ENCODE results near the gene FAM43A. TPM values are rescaled to one million over a fixed set of nuclear protein-coding genes. Genes with fewer than 3 reads are reported as not detected.

Gene FAM43A
- total and polyA plus RNA-seq, 2 of the 8 experiments (the other 6 are each of a cell fraction or from before 2014, with no cell fraction given), result 2.3 to 2.6 TPM

DNA sequence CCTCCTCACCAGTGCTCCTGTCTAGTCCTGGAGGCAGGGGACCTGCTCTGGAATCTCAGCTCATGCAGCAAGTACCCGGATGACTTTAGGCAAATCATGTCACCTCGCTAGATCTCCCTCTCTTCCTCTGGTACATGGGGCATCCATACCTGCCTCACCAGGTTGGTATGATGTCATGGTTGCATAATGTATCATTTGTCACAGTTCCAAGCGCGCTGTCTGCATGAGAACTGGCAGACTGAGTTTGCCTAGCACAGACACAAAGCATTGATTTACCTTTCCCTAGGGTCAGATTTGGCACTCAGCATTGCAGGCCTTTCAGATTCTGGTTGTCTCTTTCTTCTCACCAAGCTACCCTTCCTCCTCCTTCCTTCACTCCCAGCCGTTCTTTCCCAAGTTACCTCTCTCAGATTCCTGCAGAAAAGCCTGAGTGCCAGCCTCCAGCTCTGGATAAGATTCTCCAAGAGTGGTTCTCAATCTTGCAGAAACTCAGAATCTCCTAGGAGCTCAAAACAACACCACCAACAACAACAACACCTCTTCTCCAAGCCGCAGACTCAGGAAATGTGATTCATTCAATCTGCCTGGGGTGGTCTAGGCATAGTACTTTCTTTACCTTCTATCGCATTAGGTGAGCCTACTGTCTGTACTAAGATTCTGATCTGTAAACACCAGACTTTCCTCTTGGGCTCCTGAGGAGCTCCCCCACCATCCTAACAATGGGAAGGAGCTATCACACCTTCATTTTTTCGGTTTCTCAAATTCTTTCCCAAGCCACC, 29.5 kb downstream of the FAM43A start:
- Histone ChIP-seq H3K36me3 (ENCODE audit: control insufficient read depth in 2 of 4, insufficient read depth in 4 of 4, low read length in 3 of 4) (no peaks in the 10 kb centered on the region), H3K4me2 (ENCODE audit: insufficient read depth in 1 of 2, low read depth in 2 of 2, low read length in 2 of 2) (no peak overlapping the region), H4K5ac (ENCODE audit: insufficient read length, low read depth, low read length) (no peak overlapping the region), H2BK5ac (ENCODE audit: low read depth, low read length) (no peak overlapping the region), H2BK12ac (ENCODE audit: low read depth, low read length) (no peak overlapping the region), H3K9me3 (ENCODE audit: insufficient read depth in 2 of 2, low read depth in 1 of 2, low read length in 1 of 2) (no peaks in the 10 kb centered on the region), H2BK120ac (replicated peaks; ENCODE audit: low read depth, low read length) (no peak overlapping the region), H4K8ac (ENCODE audit: extremely low read depth, insufficient read depth, low read length) (no peak overlapping the region), H3K14ac (ENCODE audit: insufficient read length) (no peak overlapping the region), H2BK20ac (ENCODE audit: low read length) (no peak overlapping the region), H3K4me3 (ENCODE audit: extremely low read depth in 1 of 4, insufficient read depth in 2 of 4, low read depth in 3 of 4, low read length in 4 of 4) (no peak overlapping the region), H3K79me1 (ENCODE audit: low read depth, low read length) (no peaks in the 10 kb centered on the region), H3K27ac (ENCODE audit: low read depth, low read length) (no peak overlapping the region), H3K56ac (replicated peaks; ENCODE audit: insufficient read length, low read depth, low read length) (no peak overlapping the region), H3K23me2 (ENCODE audit: low read depth, low read length) (no peaks in the 10 kb centered on the region), H2BK15ac (ENCODE audit: low read length) (no peak overlapping the region), H4K20me1 (replicated peaks in 1 of 2; ENCODE audit: control insufficient read depth in 1 of 2, insufficient read depth in 2 of 2, low read length in 2 of 2) (no peaks in the 10 kb centered on the region), H3K4me1 (replicated peaks in 1 of 4; ENCODE audit: control insufficient read depth in 3 of 4, insufficient read depth in 4 of 4, low read length in 3 of 4) (no peaks in the 10 kb centered on the region), H3K79me2 (ENCODE audit: control insufficient read depth in 1 of 2, insufficient read depth in 2 of 2, low read length in 2 of 2) (no peaks in the 10 kb centered on the region), H4K91ac (replicated peaks; ENCODE audit: insufficient read length, low read length) (no peak overlapping the region), H3K27me3 (replicated peaks in 1 of 4; ENCODE audit: control insufficient read depth in 3 of 4, extremely low read depth in 1 of 4, insufficient read depth in 3 of 4, low read length in 3 of 4) (no peaks in the 10 kb centered on the region), H2AK5ac (ENCODE audit: low read depth, low read length) (no peak overlapping the region), H3K9ac (replicated peaks in 1 of 4; ENCODE audit: extremely low read depth in 1 of 4, low read depth in 3 of 4, low read length in 3 of 4) (no peak overlapping the region), H2AFZ (ENCODE audit: low read length) (no peak overlapping the region), H3K23ac (ENCODE audit: insufficient read length) (no peak overlapping the region), H3K18ac (ENCODE audit: extremely low read depth, low read length) (no peak overlapping the region), H3K4ac (replicated peaks; ENCODE audit: insufficient read length, low read depth, low read length) (no peak overlapping the region)
- FAIRE-seq, result no peak
- POLR2A ChIA-PET (ENCODE audit: partially characterized antibody), result interaction anchor here (1.8 kb wide), 1 partner anchor 29 kb away, joined by 4 read pairs; the partner anchor contains the start of gene FAM43A
- no peak for DNase-seq (ENCODE audit: low read depth in 1 of 2, low spot score in 2 of 2)
- CTCF ChIA-PET (ENCODE audit: partially characterized antibody), result interaction anchor here (0.7 to 2.8 kb wide), 6 partner anchors 12 to 817 kb away, joined by 3 to 12 read pairs (median 3); no protein-coding TSS in a partner anchor
- WGBS, 2 experiments (ENCODE audit: extremely low coverage in 1 of 2, insufficient coverage in 1 of 2, insufficient read length in 1 of 2, insufficient replicate concordance in 2 of 2, low coverage in 1 of 2, low lambda C conversion rate in 2 of 2, missing lambda C conversion rate in 1 of 2), result 88% methylated on average over 8 of the region's 8 CpGs; no CpG with 5 or more reads in 1 of the 2 experiments
- TF ChIP-seq TCF12 (IDR thresholded peaks at IDR 0.05; ENCODE audit: low read depth, low read length) (no peak), SIX5 (IDR thresholded peaks at IDR 0.05; ENCODE audit: low read depth, low read length) (no peak), SAP30 (IDR thresholded peaks at IDR 0.05; ENCODE audit: insufficient read depth, insufficient replicate concordance, low read length) (no peak)
- TF ChIP-seq, protein P1, sequence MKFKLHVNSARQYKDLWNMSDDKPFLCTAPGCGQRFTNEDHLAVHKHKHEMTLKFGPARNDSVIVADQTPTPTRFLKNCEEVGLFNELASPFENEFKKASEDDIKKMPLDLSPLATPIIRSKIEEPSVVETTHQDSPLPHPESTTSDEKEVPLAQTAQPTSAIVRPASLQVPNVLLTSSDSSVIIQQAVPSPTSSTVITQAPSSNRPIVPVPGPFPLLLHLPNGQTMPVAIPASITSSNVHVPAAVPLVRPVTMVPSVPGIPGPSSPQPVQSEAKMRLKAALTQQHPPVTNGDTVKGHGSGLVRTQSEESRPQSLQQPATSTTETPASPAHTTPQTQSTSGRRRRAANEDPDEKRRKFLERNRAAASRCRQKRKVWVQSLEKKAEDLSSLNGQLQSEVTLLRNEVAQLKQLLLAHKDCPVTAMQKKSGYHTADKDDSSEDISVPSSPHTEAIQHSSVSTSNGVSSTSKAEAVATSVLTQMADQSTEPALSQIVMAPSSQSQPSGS (IDR thresholded peaks at IDR 0.05; ENCODE audit: low read length), result no peak
